Neural progenitor cell (in vitro differentiated cells): Measurements from ENCODE around the gene SCLT1. TPM values are rescaled to one million over a fixed set of nuclear protein-coding genes. Genes with fewer than 3 reads are reported as not detected.

Experiments
- DNase-seq: peaks from one replicate; pipeline ENCODE4 v3.0.0-alpha.2; 2016; ENCODE audit warnings: low spot score
- H2AFZ ChIP-seq: fragments of 200-600 bp; sonication (generic); replicated peaks from 2 replicates; pipeline ENCODE4 v1.6.1; 2016; ENCODE audit warnings: antibody characterized with exemption
- H3F3A ChIP-seq: fragments of 200-600 bp; sonication (generic); 2 replicates; pipeline ENCODE4 v1.6.1; 2016; ENCODE audit warnings: antibody characterized with exemption, low read depth
- H3K27ac ChIP-seq: fragments of 200-600 bp; sonication (generic); 2 replicates; pipeline ENCODE4 v1.5.1; 2016; ENCODE audit warnings: mild to moderate bottlenecking
- H3K27me3 ChIP-seq: fragments of 200-600 bp; sonication (generic); 2 replicates; pipeline ENCODE4 v1.6.1; 2016; ENCODE audit warnings: mild to moderate bottlenecking, moderate library complexity
- H3K36me3 ChIP-seq: fragments of 200-600 bp; sonication (generic); 2 replicates; pipeline ENCODE4 v1.5.1; 2016
- H3K4me1 ChIP-seq: fragments of 200-600 bp; sonication (generic); 2 replicates; pipeline ENCODE4 v1.6.1; 2016; ENCODE audit warnings: mixed run types
- H3K4me2 ChIP-seq: fragments of 200-600 bp; sonication (generic); 2 replicates; pipeline ENCODE4 v1.6.1; 2016
- H3K4me3 ChIP-seq: fragments of 200-600 bp; sonication (generic); 2 replicates; pipeline ENCODE4 v1.5.1; 2016
- H3K79me2 ChIP-seq: fragments of 200-600 bp; sonication (generic); 2 replicates; pipeline ENCODE4 v1.6.1; 2016; ENCODE audit warnings: low read depth
- H3K9ac ChIP-seq: fragments of 200-600 bp; sonication (generic); 2 replicates; pipeline ENCODE4 v1.6.1; 2016
- H3K9me3 ChIP-seq: fragments of 200-600 bp; sonication (generic); 2 replicates; pipeline ENCODE4 v1.5.1; 2016; ENCODE audit warnings: low read depth
- H4K20me1 ChIP-seq: fragments of 200-600 bp; sonication (generic); 2 replicates; pipeline ENCODE4 v1.6.1; 2016; ENCODE audit warnings: low read depth
- H3K27ac Mint-ChIP-seq: 3 replicates; pipeline ENCODE4 v1.8.0; 2021; ENCODE audit warnings: mixed read lengths
- H3K27me3 Mint-ChIP-seq: 2 replicates; pipeline ENCODE4 v1.8.0; 2022; ENCODE audit warnings: low read depth, mild to moderate bottlenecking, inconsistent platforms, moderate library complexity, mixed read lengths; ENCODE audit not compliant: insufficient read depth
- H3K36me3 Mint-ChIP-seq: 3 replicates; pipeline ENCODE4 v1.8.0; 2021; ENCODE audit warnings: mixed read lengths
- H3K4me1 Mint-ChIP-seq: 3 replicates; pipeline ENCODE4 v1.8.0; 2021; ENCODE audit warnings: mixed read lengths
- H3K4me3 Mint-ChIP-seq: 3 replicates; pipeline ENCODE4 v1.8.0; 2021; ENCODE audit warnings: mild to moderate bottlenecking, moderate library complexity, mixed read lengths
- H3K9me3 Mint-ChIP-seq: 3 replicates; pipeline ENCODE4 v1.8.0; 2020; ENCODE audit warnings: mixed read lengths
- CTCF ChIP-seq: fragments of 200-600 bp; sonication (generic); IDR thresholded peaks from 2 replicates; pipeline ENCODE4 v1.5.1; 2017; ENCODE audit warnings: antibody characterized with exemption, mild to moderate bottlenecking
- EZH2 ChIP-seq: fragments of 200-600 bp; sonication (generic); IDR thresholded peaks from 2 replicates; pipeline ENCODE4 v1.6.1; 2017; ENCODE audit warnings: antibody characterized with exemption, mild to moderate bottlenecking, moderate library complexity
- EZH2phosphoT487 ChIP-seq: fragments of 200-600 bp; sonication (generic); IDR thresholded peaks from 2 replicates; pipeline ENCODE4 v1.6.1; 2017; ENCODE audit warnings: antibody characterized with exemption
- total RNA-seq: library from RNA; depleted of rRNA; stranded (reverse); fragments of >200 nt; gene quantifications from 2 replicates; pipeline ENCODE4 v1.2.3, GENCODE V29; 2015; ENCODE audit warnings: low replicate concordance

The SCLT1 gene
- total RNA-seq, 1 donor from 2014 or later, result 30.0 TPM

- H4K20me1 ChIP-seq, result peaks cover 99% of the 10 kb centered on the region
- peaks cover 100% of the 10 kb centered on the region for H3K79me2 ChIP-seq
- no peak overlapping the region for H3K9ac ChIP-seq
- no peak overlapping the region for H3K4me3 ChIP-seq
- no peak for DNase-seq
- no peak overlapping the region for H3K4me3 Mint-ChIP-seq
- H3K27me3 ChIP-seq, result no peaks in the 10 kb centered on the region
- H3K9me3 Mint-ChIP-seq, result no peaks in the 10 kb centered on the region
- peaks cover 52% of the 10 kb centered on the region for H3K36me3 Mint-ChIP-seq
- H3K4me1 ChIP-seq, result peaks cover 15% of the 10 kb centered on the region
- H3K4me2 ChIP-seq, result no peak overlapping the region
- no peak overlapping the region for H3K27ac Mint-ChIP-seq
- H3F3A ChIP-seq, result no peaks in the 10 kb centered on the region
- no peak overlapping the region for H3K27ac ChIP-seq
- H2AFZ ChIP-seq, result no peak overlapping the region
- no peaks in the 10 kb centered on the region for H3K4me1 Mint-ChIP-seq
- no peaks in the 10 kb centered on the region for H3K9me3 ChIP-seq
- H3K36me3 ChIP-seq, result no peaks in the 10 kb centered on the region
- no peaks in the 10 kb centered on the region for H3K27me3 Mint-ChIP-seq
- TF ChIP-seq EZH2phosphoT487 (no peak), EZH2 (no peak), CTCF (no peak)
Measured at GRCh38 chr4:128841402-128841801, 251.9 kb downstream of the SCLT1 start.

GRCh38 chr4:128840711-128841318 lies 252.5 kb downstream of the SCLT1 start:
- Histone ChIP-seq H3K9me3 (no peaks in the 10 kb centered on the region), H3K9ac (no peak overlapping the region), H2AFZ (no peak overlapping the region), H3K4me1 (peaks cover 15% of the 10 kb centered on the region), H3F3A (no peaks in the 10 kb centered on the region), H3K4me2 (no peak overlapping the region), H3K4me3 (no peak overlapping the region), H4K20me1 (peaks cover 98% of the 10 kb centered on the region), H3K36me3 (no peaks in the 10 kb centered on the region), H3K27ac (no peak overlapping the region), H3K79me2 (peaks cover 100% of the 10 kb centered on the region), H3K27me3 (no peaks in the 10 kb centered on the region)
- H3K4me1 Mint-ChIP-seq, result no peaks in the 10 kb centered on the region
- TF ChIP-seq CTCF (no peak), EZH2phosphoT487 (no peak), EZH2 (no peak)
- no peaks in the 10 kb centered on the region for H3K9me3 Mint-ChIP-seq
- H3K27ac Mint-ChIP-seq, result no peak overlapping the region
- no peak for DNase-seq
- H3K36me3 Mint-ChIP-seq, result peaks cover 48% of the 10 kb centered on the region
- H3K27me3 Mint-ChIP-seq, result no peaks in the 10 kb centered on the region
- H3K4me3 Mint-ChIP-seq, result no peak overlapping the region

GRCh38 chr4:128837679-128838078 lies 255.7 kb downstream of the SCLT1 start:
- Histone ChIP-seq H2AFZ (no peak overlapping the region), H3K4me2 (no peak overlapping the region), H3K9ac (no peak overlapping the region), H4K20me1 (peaks cover 98% of the 10 kb centered on the region), H3K9me3 (no peaks in the 10 kb centered on the region), H3K79me2 (peaks cover 100% of the 10 kb centered on the region), H3F3A (no peaks in the 10 kb centered on the region), H3K27ac (no peak overlapping the region), H3K27me3 (no peaks in the 10 kb centered on the region), H3K4me1 (peaks cover 15% of the 10 kb centered on the region), H3K4me3 (no peak overlapping the region), H3K36me3 (no peaks in the 10 kb centered on the region)
- H3K27me3 Mint-ChIP-seq, result peaks cover 3% of the 10 kb centered on the region
- peaks cover 2% of the 10 kb centered on the region for H3K4me1 Mint-ChIP-seq
- TF ChIP-seq CTCF (no peak), EZH2phosphoT487 (no peak), EZH2 (no peak)
- peaks cover 40% of the 10 kb centered on the region for H3K36me3 Mint-ChIP-seq
- H3K9me3 Mint-ChIP-seq, result no peaks in the 10 kb centered on the region
- DNase-seq, result no peak
- H3K27ac Mint-ChIP-seq, result no peak overlapping the region
- no peak overlapping the region for H3K4me3 Mint-ChIP-seq
